WTC11 (cell line): ENCODE results near the gene TREH.

ENCODE experiments used
- CBFB ChIP-seq: sonication (generic); formaldehyde crosslinking; IDR thresholded peaks from 2 replicates; pipeline ENCODE4 v1.8.1; 2022; ENCODE audit warnings: mild to moderate bottlenecking, low read depth, missing genetic modification reagents
- CREM ChIP-seq: sonication (generic); formaldehyde crosslinking; IDR thresholded peaks from 2 replicates; pipeline ENCODE4 v1.8.1; 2022; ENCODE audit warnings: mild to moderate bottlenecking, missing genetic modification reagents, moderate library complexity
- CTCF ChIP-seq: fragments of 200-600 bp; IDR thresholded peaks from 2 replicates; pipeline ENCODE4 v1.8.0; 2022; ENCODE audit warnings: antibody characterized with exemption
- E2F4 ChIP-seq: sonication (generic); formaldehyde crosslinking; IDR thresholded peaks from 2 replicates; pipeline ENCODE4 v1.8.1; 2022; ENCODE audit warnings: low read depth, mild to moderate bottlenecking, moderate library complexity, missing genetic modification reagents, borderline replicate concordance
- ESRRA ChIP-seq: sonication (generic); formaldehyde crosslinking; IDR thresholded peaks from 2 replicates; pipeline ENCODE4 v1.8.1; 2022; ENCODE audit warnings: mild to moderate bottlenecking, missing genetic modification reagents, borderline replicate concordance
- ETV6 ChIP-seq: sonication (generic); formaldehyde crosslinking; IDR thresholded peaks from 2 replicates; pipeline ENCODE4 v1.8.1; 2022; ENCODE audit warnings: mild to moderate bottlenecking, missing genetic modification reagents
- FOXP1 ChIP-seq: sonication (generic); formaldehyde crosslinking; IDR thresholded peaks from 2 replicates; pipeline ENCODE4 v1.8.0; 2022; ENCODE audit warnings: missing genetic modification reagents, mild to moderate bottlenecking, moderate library complexity, borderline replicate concordance
- NR1H2 ChIP-seq: sonication (generic); formaldehyde crosslinking; IDR thresholded peaks from 2 replicates; pipeline ENCODE4 v1.9.0; 2021; ENCODE audit warnings: mild to moderate bottlenecking, moderate library complexity, missing genetic modification reagents
- PREB ChIP-seq: sonication (generic); formaldehyde crosslinking; IDR thresholded peaks from 2 replicates; pipeline ENCODE4 v1.8.1; 2022; ENCODE audit warnings: mild to moderate bottlenecking, missing genetic modification reagents, moderate library complexity, borderline replicate concordance
- SP1 ChIP-seq: sonication (generic); formaldehyde crosslinking; conservative IDR thresholded peaks from 2 replicates; pipeline ENCODE4 v1.8.1; 2022; ENCODE audit warnings: missing genetic modification reagents
- TP53 ChIP-seq: sonication (generic); formaldehyde crosslinking; IDR thresholded peaks from 2 replicates; pipeline ENCODE4 v1.8.1; 2023; ENCODE audit warnings: mild to moderate bottlenecking, missing genetic modification reagents
- ZNF423 ChIP-seq: fragments of 250-450 bp; sonication (Bioruptor Pico); IDR thresholded peaks from 2 replicates; pipeline ENCODE4 v2.1.2; 2022; ENCODE audit warnings: mild to moderate bottlenecking, moderate library complexity
- TF ChIP-seq, protein P1 (sequence below): sonication (generic); formaldehyde crosslinking; IDR thresholded peaks from 2 replicates; pipeline ENCODE4 v1.8.0; 2022; ENCODE audit warnings: mild to moderate bottlenecking, missing genetic modification reagents

DNA sequence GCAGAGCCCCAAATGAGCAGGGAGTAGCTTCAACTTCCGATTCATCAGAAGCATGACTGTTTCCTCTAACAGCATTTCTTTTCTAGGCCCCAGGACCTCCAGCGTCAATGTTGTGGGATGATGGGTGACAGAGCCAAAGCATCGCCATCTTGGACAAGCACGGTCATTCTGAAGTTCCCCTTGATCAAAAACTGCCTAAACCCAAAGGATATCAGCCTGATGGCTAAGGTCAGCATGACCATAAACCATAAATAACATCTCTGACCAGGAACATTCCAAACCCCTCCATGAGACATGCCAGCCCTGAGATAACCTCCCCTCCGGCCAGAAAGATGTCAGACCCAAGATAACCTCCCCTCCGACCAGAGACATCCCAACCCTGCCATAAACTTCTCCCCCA lies 28.8 kb upstream of the TREH start:
- TF ChIP-seq CTCF (no peak), SP1 (CRISPR knock-in tag) (no peak), ZNF423 (no peak), CREM (CRISPR knock-in tag) (no peak), NR1H2 (CRISPR knock-in tag) (no peak), TP53 (no peak), FOXP1 (CRISPR knock-in tag) (no peak), CBFB (CRISPR knock-in tag) (no peak), PREB (no peak), ESRRA (CRISPR knock-in tag) (no peak), E2F4 (CRISPR knock-in tag) (no peak), ETV6 (CRISPR knock-in tag) (no peak)
- TF ChIP-seq, protein P1, sequence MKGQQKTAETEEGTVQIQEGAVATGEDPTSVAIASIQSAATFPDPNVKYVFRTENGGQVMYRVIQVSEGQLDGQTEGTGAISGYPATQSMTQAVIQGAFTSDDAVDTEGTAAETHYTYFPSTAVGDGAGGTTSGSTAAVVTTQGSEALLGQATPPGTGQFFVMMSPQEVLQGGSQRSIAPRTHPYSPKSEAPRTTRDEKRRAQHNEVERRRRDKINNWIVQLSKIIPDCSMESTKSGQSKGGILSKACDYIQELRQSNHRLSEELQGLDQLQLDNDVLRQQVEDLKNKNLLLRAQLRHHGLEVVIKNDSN (CRISPR knock-in tag): no peak
